Stimulated activated CD4-positive, alpha-beta T cell treated with anti-CD3 and anti-CD28 coated beads, Interleukin-12 subunit alpha, Interleukin-12 subunit beta, amount 100 ng/mL, for 48 hours (primary cell): Measurements from ENCODE around the gene CA12.

Experiments used
- DNase-seq, 3 donors: peaks; one replicate each; pipeline ENCODE4 v3.0.0-alpha.2; 2020; ENCODE audit warnings: low read depth in 2 of 3, low spot score in 1 of 3

CA12 gene

GRCh38 chr15:63312286-63312685 is 69.4 kb downstream of the CA12 start:
- no peak for DNase-seq

- no peak for DNase-seq
Measured at GRCh38 chr15:63310646-63311045, 71.0 kb downstream of the CA12 start.

- no peak for DNase-seq
Measured at GRCh38 chr15:63308947-63309346, 72.7 kb downstream of the CA12 start.

- no peak for DNase-seq
Measured at GRCh38 chr15:63308491-63308890, 73.2 kb downstream of the CA12 start.

GRCh38 chr15:63306492-63307073 is 75.1 kb downstream of the CA12 start:
- DNase-seq, result no peak

- no peak for DNase-seq
Measured at GRCh38 chr15:63305260-63305659, 76.4 kb downstream of the CA12 start.

- no peak for DNase-seq
Measured at GRCh38 chr15:63301088-63301487, 80.6 kb downstream of the CA12 start.

GRCh38 chr15:63299943-63300575 is 81.6 kb downstream of the CA12 start:
- no peak for DNase-seq

- DNase-seq, result no peak
Measured at GRCh38 chr15:63296195-63296594, 85.5 kb downstream of the CA12 start.

- no peak for DNase-seq
Measured at GRCh38 chr15:63295341-63295740, 86.3 kb downstream of the CA12 start.

GRCh38 chr15:63294359-63294758 is 87.3 kb downstream of the CA12 start:
- DNase-seq, result no peak

- DNase-seq, result no peak
Measured at GRCh38 chr15:63292771-63293170, 88.9 kb downstream of the CA12 start.

- no peak for DNase-seq
Measured at GRCh38 chr15:63292241-63292640, 89.4 kb downstream of the CA12 start.

GRCh38 chr15:63291507-63291906 is 90.1 kb downstream of the CA12 start:
- DNase-seq, result no peak

- peak in 1 of 3 donors; percentile 39 for DNase-seq
Measured at GRCh38 chr15:63288778-63289378, 92.8 kb downstream of the CA12 start.

- no peak for DNase-seq
Measured at GRCh38 chr15:63288342-63288741, 93.3 kb downstream of the CA12 start.

GRCh38 chr15:63287109-63287508 is 94.5 kb downstream of the CA12 start:
- DNase-seq, result no peak

- DNase-seq, result no peak
Measured at GRCh38 chr15:63284335-63284734, 97.3 kb downstream of the CA12 start.

- DNase-seq, result no peak
Measured at GRCh38 chr15:63283126-63283525, 98.5 kb downstream of the CA12 start.

GRCh38 chr15:63277893-63278456 is 103.7 kb downstream of the CA12 start:
- DNase-seq, result no peak

GRCh38 chr15:63277038-63277892 is 104.4 kb downstream of the CA12 start, which contains the start of gene APH1B:
Gene APH1B (plus strand): TSS chr15:63277605. CDS start chr15:63277624, 19 bp downstream.
- DNase-seq, result peak; percentile 31 to 59 (median 41)
